Cardiac fibroblast (primary cell): ENCODE data around the gene RPA1.

ENCODE experiments used
- DNase-seq, 2 donors: peaks; one replicate each; pipeline versions ENCODE4 v3.0.0 to v3.0.0-alpha.2; 2010; ENCODE audit warnings: low read depth in 2 of 2
- H3K4me3 ChIP-seq, 2 donors: replicated peaks in 1 of 2; 1 replicate in 1 of 2; 2 replicates in 1 of 2; pipeline ENCODE4 v1.5.1; 2011; ENCODE audit warnings: low read depth in 2 of 2, low read length in 2 of 2, mild to moderate bottlenecking in 2 of 2, moderate library complexity in 1 of 2
- CTCF ChIP-seq: IDR thresholded peaks from one replicate; pipeline ENCODE4 v1.5.1; 2011; ENCODE audit warnings: low read depth, mild to moderate bottlenecking, low read length, inconsistent platforms

RPA1 gene

GRCh38 chr17:1861391-1862010, 31.7 kb downstream of the RPA1 start:
- TF ChIP-seq CTCF, result no peak
- no peak for DNase-seq
- H3K4me3 ChIP-seq, result no peak overlapping the region

- peak; percentile 51 to 62 for DNase-seq
- no peak overlapping the region for H3K4me3 ChIP-seq
- TF ChIP-seq CTCF, result peak; percentile 72
Observed at GRCh38 chr17:1865252-1866037, 35.6 kb downstream of the RPA1 start.

GRCh38 chr17:1867307-1867706, 37.5 kb downstream of the RPA1 start:
- DNase-seq, result no peak
- TF ChIP-seq CTCF, result no peak
- H3K4me3 ChIP-seq, result no peak overlapping the region

- no peak for TF ChIP-seq CTCF
- no peak overlapping the region for H3K4me3 ChIP-seq
- no peak for DNase-seq
Observed at GRCh38 chr17:1868090-1868489, 38.3 kb downstream of the RPA1 start.

GRCh38 chr17:1870592-1870991, 40.8 kb downstream of the RPA1 start:
- no peak for DNase-seq
- no peak for TF ChIP-seq CTCF
- no peak overlapping the region for H3K4me3 ChIP-seq

- H3K4me3 ChIP-seq, result no peak overlapping the region
- no peak for TF ChIP-seq CTCF
- no peak for DNase-seq
Observed at GRCh38 chr17:1871756-1872155, 42.0 kb downstream of the RPA1 start.
